ENCODE results near the gene BMP6. TPM values are rescaled to one million over a fixed set of nuclear protein-coding genes. Genes with fewer than 3 reads are reported as not detected.
A peak's percentile ranks its signal among the peaks of the same experiment; 100 is the strongest.

The BMP6 gene
- total and polyA plus RNA-seq, 2 donors (not counting 3 experiments of a cell fraction or from before 2014, with no cell fraction given), result 221 to 276 TPM

DNA sequence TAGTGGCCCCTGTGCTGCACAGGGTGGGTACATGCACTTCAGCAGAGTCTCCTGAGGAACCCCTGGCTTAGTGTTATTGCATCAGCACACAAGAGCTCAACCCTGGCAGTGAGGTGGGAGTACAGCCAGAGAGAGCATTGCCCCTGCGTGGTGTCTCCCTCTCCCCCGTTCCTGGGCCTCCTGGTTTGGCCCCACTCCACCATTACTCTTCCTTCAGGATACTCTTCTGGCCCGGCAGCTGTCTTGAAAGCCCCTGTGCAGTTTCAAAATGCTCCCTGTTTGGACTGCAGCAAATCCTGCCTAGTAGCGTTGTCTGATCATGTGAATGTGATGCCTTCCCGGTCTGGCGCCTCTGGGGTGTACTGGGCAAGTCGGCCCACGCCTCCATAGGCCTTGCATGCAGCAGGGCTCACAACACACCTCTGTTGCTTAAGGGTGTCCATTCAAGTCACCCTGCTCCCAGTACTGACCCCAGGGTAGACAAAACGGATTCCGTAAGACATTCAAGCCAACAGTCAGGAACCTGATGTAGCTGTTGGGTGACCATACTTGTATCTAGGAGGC lies 152.6 kb downstream of the BMP6 start:
- CTCF ChIA-PET, result interaction anchor here (0.8 to 3.9 kb wide), 5 partner anchors 11 to 181 kb away, joined by 3 to 17 read pairs (median 4); no protein-coding TSS in a partner anchor
- no peak for FAIRE-seq

GRCh38 chr6:7879043-7879442 lies 153.1 kb downstream of the BMP6 start:
- no TSS peak for BruUV-seq (replicated peaks)
- Histone ChIP-seq H3K4me1 (ENCODE audit: control insufficient read depth, extremely low read depth, insufficient read depth, low read length) (peaks cover 14% of the 10 kb centered on the region), H3K9me1 (replicated peaks; ENCODE audit: control insufficient read depth, extremely low read depth, insufficient read depth, low read length) (no peaks in the 10 kb centered on the region), H3K9ac (replicated peaks; ENCODE audit: extremely low read depth, insufficient read depth, low read length) (no peak overlapping the region), H3K27ac (ENCODE audit: insufficient read depth, low read depth, low read length) (no peak overlapping the region), H3K27me3 (ENCODE audit: control insufficient read depth in 2 of 2, insufficient read depth in 2 of 2, low read length in 2 of 2) (no peaks in the 10 kb centered on the region), H3K4me2 (ENCODE audit: insufficient read depth, low read length) (no peak overlapping the region), H3K4me3 (replicated peaks in 1 of 3; ENCODE audit: insufficient read depth in 1 of 3, low read depth in 1 of 3, low read length in 3 of 3) (no peak overlapping the region), H3K9me3 (replicated peaks; ENCODE audit: control insufficient read depth, insufficient read depth, low read length) (no peaks in the 10 kb centered on the region), H3K79me2 (ENCODE audit: control insufficient read depth, insufficient read depth, low read length) (peaks cover 14% of the 10 kb centered on the region), H3K36me3 (ENCODE audit: control insufficient read depth in 2 of 2, extremely low read depth in 1 of 2, insufficient read depth in 2 of 2, low read length in 2 of 2) (peaks cover 52 to 64% of the 10 kb centered on the region in 2 experiments), H4K20me1 (replicated peaks; ENCODE audit: control insufficient read depth, extremely low read depth, insufficient read depth, low read length) (peaks cover 2% of the 10 kb centered on the region), H2AFZ (ENCODE audit: low read depth, low read length) (no peak overlapping the region)
- DNase-seq (ENCODE audit: low read depth, low spot score), result no peak
- intact Hi-C loops (cut with micrococcal nuclease) (no loop called here), dilution Hi-C loops (cut with MboI; ENCODE audit: extremely low pct_ligation_motif_present, low sequenced_read_pairs) (loop anchor here (25.0 kb wide), 1 partner anchor 133 kb away; no protein-coding TSS in a partner anchor)
- POLR2A ChIA-PET, result no interaction called here
- TF ChIP-seq POLR2A (IDR thresholded peaks at IDR 0.05; ENCODE audit: low read depth, low read length), result peak; percentile 15
- no peak for TF ChIP-seq EZH2 (IDR thresholded peaks at IDR 0.05; ENCODE audit: borderline replicate concordance, low read depth, low read length, severe bottlenecking)
- no peak for TF ChIP-seq JUN (IDR thresholded peaks at IDR 0.05; ENCODE audit: borderline replicate concordance, insufficient read depth, insufficient read length, low read depth)
- no peak for FAIRE-seq
- CTCF ChIA-PET, result interaction anchor here (0.8 to 3.9 kb wide), 6 partner anchors 10 to 180 kb away, joined by 3 to 17 read pairs (median 4); no protein-coding TSS in a partner anchor

More for the DNA sequence above, 152.6 kb downstream of the BMP6 start:
- H3K4me1 ChIP-seq (ENCODE audit: control insufficient read depth, extremely low read depth, insufficient read depth, low read length), result peaks cover 14% of the 10 kb centered on the region
- no peak overlapping the region for H3K27ac ChIP-seq (ENCODE audit: insufficient read depth, low read depth, low read length)
- H3K27me3 ChIP-seq (ENCODE audit: control insufficient read depth in 2 of 2, insufficient read depth in 2 of 2, low read length in 2 of 2), result no peaks in the 10 kb centered on the region
- peaks cover 20% of the 10 kb centered on the region for H3K79me2 ChIP-seq (ENCODE audit: control insufficient read depth, insufficient read depth, low read length)
- POLR2A ChIA-PET, result no interaction called here
- TF ChIP-seq POLR2A (IDR thresholded peaks at IDR 0.05; ENCODE audit: low read depth, low read length) (peak; percentile 45), MAX (IDR thresholded peaks at IDR 0.05; ENCODE audit: insufficient read depth, insufficient read length) (no peak)
- no peaks in the 10 kb centered on the region for H3K9me3 ChIP-seq (replicated peaks; ENCODE audit: control insufficient read depth, insufficient read depth, low read length)
- intact Hi-C loops (cut with micrococcal nuclease), result no loop called here
- H3K9ac ChIP-seq (replicated peaks; ENCODE audit: extremely low read depth, insufficient read depth, low read length), result no peak overlapping the region
- no peak overlapping the region for H2AFZ ChIP-seq (ENCODE audit: low read depth, low read length)
- H3K9me1 ChIP-seq (replicated peaks; ENCODE audit: control insufficient read depth, extremely low read depth, insufficient read depth, low read length), result no peaks in the 10 kb centered on the region
- H3K4me3 ChIP-seq (replicated peaks in 1 of 3; ENCODE audit: insufficient read depth in 1 of 3, low read depth in 1 of 3, low read length in 3 of 3), result no peak overlapping the region
- dilution Hi-C loops (cut with MboI; ENCODE audit: extremely low pct_ligation_motif_present, low sequenced_read_pairs), result loop anchor here (25.0 kb wide), 1 partner anchor 134 kb away; no protein-coding TSS in a partner anchor
- peaks cover 52 to 64% of the 10 kb centered on the region in 2 experiments for H3K36me3 ChIP-seq (ENCODE audit: control insufficient read depth in 2 of 2, extremely low read depth in 1 of 2, insufficient read depth in 2 of 2, low read length in 2 of 2)
- peak; percentile 48 for DNase-seq (ENCODE audit: low read depth, low spot score)
- H3K4me2 ChIP-seq (ENCODE audit: insufficient read depth, low read length), result no peak overlapping the region
- BruUV-seq (replicated peaks), result no TSS peak
- peaks cover 2% of the 10 kb centered on the region for H4K20me1 ChIP-seq (replicated peaks; ENCODE audit: control insufficient read depth, extremely low read depth, insufficient read depth, low read length)

All from endothelial cell of umbilical vein (primary cell).